ENCODE measurements around the gene DAAM2. TPM values are rescaled to one million over a fixed set of nuclear protein-coding genes. Genes with fewer than 3 reads are reported as not detected.

Gene DAAM2
- total RNA-seq, 1 donor from 2014 or later, result 1.7 TPM

GRCh38 chr6:39885691-39886090 lies 93.5 kb downstream of the DAAM2 start:
- no peak for DNase-seq (ENCODE audit: low read depth)

GRCh38 chr6:39886871-39887270 lies 94.7 kb downstream of the DAAM2 start:
- DNase-seq (ENCODE audit: low read depth), result no peak

- DNase-seq (ENCODE audit: low read depth), result peak; percentile 82
These were observed 95.7 kb downstream of the DAAM2 start for GRCh38 chr6:39887692-39888450.

- no peak for DNase-seq (ENCODE audit: low read depth)
These were observed 97.1 kb downstream of the DAAM2 start for GRCh38 chr6:39889229-39889628.

- DNase-seq (ENCODE audit: low read depth), result no peak
These were observed 99.2 kb downstream of the DAAM2 start for GRCh38 chr6:39891353-39891752.

- DNase-seq (ENCODE audit: low read depth), result no peak
These were observed 99.8 kb downstream of the DAAM2 start for GRCh38 chr6:39891976-39892375.

DNA sequence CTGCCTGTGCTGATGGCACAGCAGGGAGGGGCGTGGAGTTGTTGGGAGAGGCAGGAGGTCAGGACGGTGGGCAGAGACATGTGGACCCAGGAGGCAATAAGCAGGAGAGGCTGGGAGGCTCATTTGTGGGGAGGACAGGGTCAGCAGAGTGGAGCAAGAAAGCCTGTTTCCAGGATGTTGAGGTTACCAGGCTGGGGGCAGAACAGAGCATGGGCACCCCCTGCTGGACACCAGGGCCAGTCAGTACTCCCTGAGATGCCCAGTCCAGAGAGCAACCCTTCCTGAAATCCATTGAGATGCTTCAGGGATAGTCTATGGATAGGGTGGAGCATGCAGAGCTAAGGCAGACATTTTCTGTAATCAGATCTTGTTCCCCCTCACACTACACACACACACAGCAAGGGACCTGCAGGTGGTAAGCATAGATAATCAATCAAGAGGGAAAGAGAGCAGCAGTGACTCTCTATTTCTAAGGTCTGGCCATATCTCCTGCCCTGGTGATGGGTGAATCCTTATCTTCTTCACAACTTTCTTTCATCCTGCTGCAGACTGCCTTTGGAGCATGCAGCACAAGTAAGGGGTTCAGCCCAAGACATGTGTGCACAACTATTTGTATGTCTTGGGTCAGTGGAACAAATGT lies 100.4 kb downstream of the DAAM2 start:
- DNase-seq (ENCODE audit: low read depth), result peak; percentile 38

DNA sequence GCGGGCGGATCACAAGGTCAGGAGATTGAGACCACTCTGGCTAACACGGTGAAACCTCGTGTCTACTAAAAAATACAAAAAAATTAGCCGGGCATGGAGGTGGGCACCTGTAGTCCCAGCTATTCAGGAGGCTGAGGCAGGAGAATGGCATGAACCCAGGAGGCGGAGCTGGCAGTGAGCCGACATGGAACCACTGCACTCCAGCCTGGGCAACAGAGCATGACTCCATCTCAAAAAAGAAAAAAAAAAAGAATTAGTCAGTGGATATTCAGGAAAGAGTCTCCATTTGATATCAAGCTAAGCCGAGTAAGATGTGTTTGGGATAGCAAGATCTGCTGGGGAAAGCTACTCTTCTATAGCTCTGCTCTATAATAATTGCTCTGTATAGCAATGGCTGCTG lies 101.1 kb downstream of the DAAM2 start:
- peak; percentile 61 for DNase-seq (ENCODE audit: low read depth)

- no peak for DNase-seq (ENCODE audit: low read depth)
These were observed 104.5 kb downstream of the DAAM2 start for GRCh38 chr6:39896701-39897100.

DNA sequence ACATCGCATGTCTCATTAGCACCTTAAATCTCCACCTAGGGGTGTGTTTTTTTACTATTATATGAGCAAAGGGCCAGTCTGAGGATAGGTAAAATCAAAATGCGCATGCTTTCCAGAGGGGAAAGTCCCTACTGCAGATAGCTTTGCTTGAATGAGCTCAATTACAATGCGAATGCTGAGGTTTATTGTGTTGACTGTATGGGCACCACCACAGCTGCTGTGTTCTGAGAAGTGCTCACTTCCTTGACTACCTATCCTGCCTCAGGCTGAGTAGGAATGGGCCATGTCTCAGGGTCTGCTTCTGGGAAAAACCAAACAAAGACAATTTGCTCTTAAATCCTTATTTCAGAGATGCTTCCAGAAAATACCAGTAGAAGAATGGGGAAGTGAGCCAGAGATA lies 105.5 kb downstream of the DAAM2 start:
- peak; percentile 68 for DNase-seq (ENCODE audit: low read depth)

GRCh38 chr6:39898625-39899024 lies 106.4 kb downstream of the DAAM2 start:
- no peak for DNase-seq (ENCODE audit: low read depth)

DNA sequence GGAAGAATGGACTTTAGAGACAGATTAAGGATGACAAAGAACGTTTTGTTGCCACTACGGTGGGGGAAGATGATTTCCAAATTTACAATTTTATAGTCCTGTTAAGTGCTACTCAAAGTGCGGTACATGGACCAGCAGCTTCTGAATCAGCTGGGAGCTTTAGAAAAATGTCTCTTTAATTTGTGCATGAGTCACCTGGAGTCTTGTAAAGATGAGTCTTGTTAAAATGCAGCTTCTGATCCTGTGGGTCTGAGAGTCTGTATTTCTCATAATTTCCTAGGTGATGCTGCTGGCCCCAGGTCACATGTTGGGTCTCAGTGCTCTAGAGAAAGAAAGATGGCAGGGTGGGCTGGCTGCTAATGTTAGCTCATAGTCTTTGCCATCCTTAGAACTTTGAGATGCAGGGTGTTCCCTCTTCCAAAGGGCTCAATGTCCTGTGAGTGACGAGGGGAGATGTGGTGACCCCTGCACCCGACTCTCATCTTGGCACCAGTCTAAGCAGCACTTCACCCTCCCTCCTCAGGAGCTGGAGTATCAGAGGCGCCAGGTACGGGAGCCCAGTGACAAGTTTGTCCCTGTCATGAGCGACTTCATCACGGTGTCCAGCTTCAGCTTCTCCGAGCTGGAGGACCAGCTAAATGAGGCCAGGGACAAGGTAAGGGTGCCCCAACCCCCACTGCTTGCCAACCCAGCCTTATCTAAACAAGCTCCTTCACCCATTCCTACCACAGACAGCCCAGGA lies 107.5 kb downstream of the DAAM2 start:
- DNase-seq (ENCODE audit: low read depth), result no peak

- DNase-seq (ENCODE audit: low read depth), result no peak
These were observed 109.0 kb downstream of the DAAM2 start for GRCh38 chr6:39901116-39901655.

GRCh38 chr6:39901670-39902069 lies 109.5 kb downstream of the DAAM2 start:
- peak; percentile 52 for DNase-seq (ENCODE audit: low read depth)

- no peak for DNase-seq (ENCODE audit: low read depth)
These were observed 110.0 kb downstream of the DAAM2 start for GRCh38 chr6:39902136-39902535.

- no peak for DNase-seq (ENCODE audit: low read depth)
These were observed 110.8 kb downstream of the DAAM2 start for GRCh38 chr6:39902786-39903465.

- DNase-seq (ENCODE audit: low read depth), result no peak
These were observed 111.5 kb downstream of the DAAM2 start for GRCh38 chr6:39903656-39904055.

DNA sequence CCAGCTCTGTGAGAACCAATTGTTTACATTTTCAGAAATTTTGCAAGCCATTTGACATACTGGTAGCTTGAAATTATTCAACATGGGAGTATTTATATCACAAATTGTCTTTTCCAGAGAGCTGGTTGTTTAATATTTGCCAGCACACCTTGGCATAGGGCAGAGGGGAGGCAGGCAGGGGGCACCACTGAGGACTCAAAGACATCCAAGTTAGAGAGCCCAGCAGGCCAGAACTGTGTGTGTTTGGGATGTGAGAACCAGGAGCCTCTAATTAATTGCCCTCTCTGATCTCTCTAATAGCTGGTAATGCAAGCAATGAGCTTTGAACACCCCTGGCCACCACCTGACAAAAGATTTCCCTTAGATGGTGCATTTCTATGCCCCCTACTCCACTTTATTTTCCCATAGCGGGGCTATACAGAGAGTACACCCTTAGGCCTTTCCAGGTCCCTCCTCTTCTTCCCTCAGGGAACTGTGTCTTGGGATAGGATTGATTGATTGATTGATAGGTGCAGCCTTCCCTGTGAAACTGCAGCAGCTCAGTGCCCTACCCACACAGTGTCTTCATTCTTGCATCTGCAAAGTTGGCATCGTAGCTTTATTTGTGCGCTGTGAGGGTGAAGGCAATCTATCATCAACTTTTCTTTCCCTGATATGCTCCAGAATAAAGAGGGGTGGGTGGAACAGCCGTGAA lies 112.9 kb downstream of the DAAM2 start:
- no peak for DNase-seq (ENCODE audit: low read depth)

GRCh38 chr6:39905640-39905975 lies 113.4 kb downstream of the DAAM2 start:
- DNase-seq (ENCODE audit: low read depth), result no peak

DNA sequence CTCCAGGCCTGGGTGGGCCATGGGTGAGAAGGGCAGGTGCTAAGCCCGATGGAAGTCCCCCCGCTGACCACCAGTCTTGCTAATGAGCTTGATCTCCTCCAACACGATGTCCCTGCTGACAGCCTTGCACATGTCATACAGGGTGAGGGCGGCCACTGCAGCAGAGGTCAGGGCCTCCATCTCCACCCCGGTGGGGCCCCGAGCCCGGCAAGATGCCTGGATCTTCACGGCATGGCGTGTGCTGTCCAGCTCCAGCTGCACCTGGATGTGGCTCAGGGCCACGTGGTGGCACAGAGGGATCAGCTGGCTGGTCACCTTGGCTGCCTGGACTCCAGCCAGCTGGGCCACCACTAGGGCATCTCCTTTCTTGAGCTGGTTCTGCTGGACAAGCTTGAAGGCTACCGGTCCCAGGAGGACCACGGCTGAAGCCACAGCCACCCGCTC lies 114.2 kb downstream of the DAAM2 start:
- DNase-seq (ENCODE audit: low read depth), result no peak

DNA sequence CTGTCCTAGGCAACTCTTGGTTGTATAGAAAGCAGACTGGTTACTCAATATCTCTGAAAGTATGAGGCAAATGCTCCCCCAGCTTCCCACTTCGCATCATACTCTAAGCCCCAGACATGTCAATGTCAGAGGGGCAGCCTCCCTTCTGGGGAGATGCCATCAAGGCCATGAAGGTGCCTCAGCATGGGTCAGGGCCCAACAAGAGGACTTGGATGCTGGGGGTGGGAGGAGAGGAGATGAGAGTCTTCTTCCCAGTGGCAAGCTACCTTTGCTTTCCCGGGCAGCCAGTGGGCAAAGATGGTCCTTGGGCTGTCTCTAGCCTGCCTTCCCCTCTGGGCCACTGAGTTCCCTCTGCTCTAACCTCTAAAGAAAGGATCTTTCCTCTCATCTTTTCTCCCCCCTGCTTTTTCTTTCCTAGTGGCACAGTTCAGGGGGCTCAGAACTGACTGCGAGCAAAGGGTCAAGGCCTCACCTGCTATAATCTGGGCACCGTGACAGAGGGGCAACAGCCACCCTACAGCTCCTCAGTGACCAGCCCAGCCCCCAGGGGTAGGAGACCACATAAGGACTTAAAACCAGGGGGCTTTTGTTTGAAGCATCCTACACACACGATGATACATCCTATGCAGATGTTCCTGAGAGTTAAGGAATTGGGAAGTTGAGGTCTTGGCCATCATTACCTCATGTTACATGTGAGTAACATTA lies 115.8 kb downstream of the DAAM2 start:
- no peak for DNase-seq (ENCODE audit: low read depth)
